Smooth muscle cell of the brain vasculature (primary cell): ENCODE results near the gene MT1HL1.
"Not testable (repeated sequence)": the region's sequence is repeated elsewhere in the genome, so short reads cannot be mapped to it uniquely, and the experiment has no call there.

Experiments
- DNase-seq: peaks from one replicate; pipeline ENCODE4 v3.0.0-alpha.2; 2012; ENCODE audit warnings: low read depth, low spot score

Gene MT1HL1

GRCh38 chr1:237016626-237017025 lies 12.4 kb upstream of the MT1HL1 start:
- no peak for DNase-seq

DNA sequence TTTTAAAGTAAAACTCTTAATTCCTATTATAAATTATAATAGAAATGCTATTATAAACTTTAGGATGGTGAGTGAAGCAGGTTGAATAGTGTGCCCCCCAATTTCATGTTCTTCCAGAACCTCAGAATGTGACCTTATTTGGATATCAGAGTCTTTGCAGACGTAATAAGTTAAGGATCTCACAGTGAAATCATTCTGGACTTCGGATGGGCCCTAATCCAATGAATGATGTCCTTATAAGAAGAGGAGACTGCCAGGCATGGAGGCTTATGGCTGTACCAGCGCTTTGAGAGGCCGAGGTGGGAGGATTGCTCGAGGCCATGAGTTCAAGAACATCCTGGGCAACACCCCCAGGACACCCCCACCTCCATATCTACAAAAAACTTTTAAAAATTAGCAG lies 9.4 kb upstream of the MT1HL1 start:
- no peak for DNase-seq

DNA sequence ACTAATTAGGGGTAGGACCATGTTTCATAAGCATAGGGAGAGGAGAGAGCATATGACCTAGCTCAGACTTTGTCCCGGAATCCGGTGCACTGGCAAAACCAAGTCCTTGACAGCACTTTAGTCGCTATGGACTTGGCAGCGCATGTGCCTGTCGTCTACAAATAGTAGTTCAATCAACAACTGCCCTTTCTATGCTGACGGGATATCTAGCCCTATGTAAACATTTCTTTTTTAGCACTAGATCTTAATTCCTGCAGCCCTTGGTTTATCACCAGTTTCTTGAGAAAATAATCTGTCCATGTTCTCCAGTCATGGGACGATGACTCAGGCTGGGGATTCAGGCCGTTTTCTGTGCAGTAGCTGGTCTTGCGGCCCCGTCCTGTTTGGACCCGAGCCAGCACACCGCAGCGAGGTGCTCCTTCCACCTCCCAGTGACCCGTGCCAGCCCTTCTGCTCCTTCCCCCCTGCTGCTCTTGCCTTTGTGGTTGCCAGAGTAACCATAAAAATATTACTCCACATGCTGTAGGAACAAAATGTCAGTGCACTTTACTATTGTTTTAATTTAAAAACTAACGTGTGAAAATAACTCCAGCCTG lies 8.6 kb upstream of the MT1HL1 start:
- peak; percentile 95 for DNase-seq

DNA sequence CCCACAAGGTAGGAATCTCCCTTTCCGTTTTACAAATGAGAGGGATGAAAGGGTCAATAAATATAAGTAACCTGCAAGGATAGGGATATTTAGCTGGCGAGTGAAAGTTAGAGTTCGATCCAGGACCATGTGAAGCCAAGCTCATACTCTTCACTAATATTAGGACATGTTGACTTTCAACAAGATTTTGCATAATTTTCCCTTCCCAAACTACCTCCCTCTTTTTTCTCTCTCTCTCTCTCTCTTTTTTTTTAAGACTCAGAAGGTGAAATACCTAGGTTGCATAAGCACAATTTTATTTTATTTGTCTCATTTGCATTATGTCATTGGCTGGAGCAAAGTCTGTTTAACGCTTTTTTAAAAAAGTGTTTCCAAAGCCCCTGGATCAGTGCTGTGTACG lies 8.1 kb upstream of the MT1HL1 start:
- DNase-seq = no peak

DNA sequence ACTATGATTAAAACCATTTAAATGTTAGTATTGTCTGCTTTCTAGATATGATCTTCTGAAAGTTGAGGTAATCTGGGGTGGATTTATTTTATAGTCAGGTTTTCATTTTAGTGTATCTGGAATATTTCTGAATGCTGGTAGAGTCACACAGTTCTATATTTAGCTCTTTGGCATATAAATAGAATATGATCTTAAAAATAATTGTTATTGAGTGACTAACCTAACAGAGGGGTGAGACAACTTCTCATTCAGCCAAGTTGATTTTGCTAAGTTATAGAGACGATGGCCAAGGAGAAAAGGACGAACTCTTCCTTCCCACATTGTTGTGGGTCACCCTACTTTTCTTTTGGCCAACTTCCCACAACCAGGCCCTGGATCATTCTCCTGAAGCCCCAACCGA lies 7.2 kb upstream of the MT1HL1 start:
- DNase-seq = no peak

DNA sequence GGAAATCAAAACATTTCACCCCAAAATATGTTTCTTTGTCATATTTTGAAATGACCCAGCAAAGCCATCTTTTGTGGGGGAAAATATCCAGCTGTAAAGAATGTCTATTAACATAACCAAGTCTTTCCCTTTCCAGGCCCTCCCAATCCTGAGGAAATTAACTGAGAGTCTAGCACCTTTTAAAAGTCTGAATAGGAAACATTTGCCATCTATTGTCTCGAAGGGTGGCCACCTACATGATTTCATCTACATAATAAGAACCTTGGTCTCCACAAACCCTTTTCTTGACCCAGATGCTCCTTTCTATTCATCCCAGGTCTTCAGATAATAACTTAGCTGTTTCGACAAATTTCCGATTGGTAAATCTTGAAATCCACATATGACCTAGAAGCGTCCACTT lies 5.4 kb upstream of the MT1HL1 start:
- DNase-seq = no peak

DNA sequence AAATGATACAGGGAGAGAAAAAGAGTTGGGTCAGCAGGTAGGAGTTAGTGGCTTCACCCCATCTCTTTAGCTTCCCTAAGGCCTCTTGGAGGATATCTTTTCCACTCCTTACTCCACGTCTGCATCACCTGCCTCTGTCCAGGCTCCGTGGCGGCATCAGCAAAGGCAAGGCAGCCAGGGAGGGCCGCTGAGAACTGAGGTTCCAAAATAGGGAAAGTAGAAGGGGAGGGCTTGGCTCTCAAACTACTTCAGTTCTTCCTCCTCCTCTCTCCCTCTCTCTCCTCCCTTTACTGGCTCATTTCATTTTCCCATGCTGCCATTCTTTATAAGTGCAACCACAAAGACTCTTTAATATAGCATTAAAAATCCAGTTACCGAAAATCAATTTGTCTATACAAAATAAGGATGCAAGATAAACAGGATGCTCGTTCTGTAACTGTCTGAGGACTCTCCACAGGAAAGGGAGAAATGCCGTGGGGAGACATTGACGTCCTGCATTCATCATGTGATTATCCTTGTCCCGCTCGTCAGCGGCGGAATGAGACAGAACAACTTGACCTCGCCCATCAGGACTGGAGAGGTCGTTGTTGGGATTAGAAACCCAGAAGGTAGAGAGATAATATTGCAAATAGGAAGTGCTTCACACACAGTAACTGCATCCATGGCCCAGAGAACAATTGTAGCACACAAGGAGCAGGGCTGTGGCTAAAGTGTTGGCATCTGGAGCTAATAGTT lies 3.1 kb upstream of the MT1HL1 start:
- no peak for DNase-seq

DNA sequence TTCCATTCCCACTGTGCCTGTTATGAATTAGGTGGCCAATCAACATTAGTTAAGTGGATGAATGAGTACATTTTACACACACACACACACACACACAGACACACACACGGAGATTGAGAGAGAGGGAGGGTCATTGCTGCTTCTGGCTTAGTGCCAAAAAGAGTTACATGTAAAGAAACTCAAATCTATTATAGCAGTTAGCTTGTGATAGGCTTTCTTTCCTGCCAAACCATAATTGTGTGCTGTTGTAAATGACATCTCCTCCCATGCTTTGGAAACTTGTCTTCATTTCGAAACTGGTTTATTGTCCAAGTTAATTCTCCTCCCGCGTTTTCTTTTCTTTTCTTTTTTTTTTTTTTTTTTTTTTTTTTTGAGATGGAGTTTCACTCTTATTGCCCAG lies 1.4 kb upstream of the MT1HL1 start:
- DNase-seq = no peak

- no peak for DNase-seq
Observed at GRCh38 chr1:237003516-237003915, 725 bp downstream of the MT1HL1 start.

DNA sequence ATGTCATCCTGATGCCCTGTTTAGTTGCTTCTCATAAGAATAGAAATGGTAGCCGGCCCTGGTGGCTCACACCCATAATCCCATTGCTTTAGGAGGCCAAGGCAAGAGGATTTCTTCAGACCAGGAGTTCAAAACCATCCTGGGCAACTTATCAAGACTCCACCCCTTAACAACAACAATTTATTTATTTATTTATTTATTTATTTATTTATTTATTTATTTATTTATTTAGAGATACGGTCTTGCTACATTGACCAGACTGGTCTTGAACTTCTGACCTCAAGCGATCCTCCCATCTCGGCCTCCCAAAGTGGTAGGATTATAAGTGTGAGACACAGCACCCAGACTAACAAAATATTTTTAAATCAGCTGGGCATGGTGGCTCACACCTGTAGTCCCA lies 4.0 kb downstream of the MT1HL1 start:
- no peak for DNase-seq

DNA sequence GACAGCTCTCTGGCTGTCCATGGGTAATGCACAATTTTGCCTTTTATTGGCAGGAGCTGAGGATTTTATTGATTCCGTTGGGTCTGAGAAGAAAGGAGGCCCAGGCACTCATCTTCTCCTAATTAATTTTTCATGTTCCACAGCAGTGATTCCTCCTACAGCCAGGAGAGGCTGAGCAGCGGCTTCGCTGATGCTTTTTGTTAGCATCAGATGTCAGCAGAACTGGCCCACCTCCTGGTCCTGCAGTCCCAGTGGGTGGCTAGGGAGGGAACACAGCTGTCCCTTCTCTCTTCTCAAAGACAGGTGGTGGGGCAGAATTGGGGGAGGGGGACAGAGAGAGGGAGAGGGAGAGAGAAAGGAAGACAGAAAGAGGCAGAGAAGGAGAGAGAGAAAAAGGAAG lies 5.7 kb downstream of the MT1HL1 start:
- no peak for DNase-seq

- no peak for DNase-seq
Observed at GRCh38 chr1:236997882-236998281, 6.4 kb downstream of the MT1HL1 start.

- DNase-seq = no peak
Observed at GRCh38 chr1:236997361-236997760, 6.9 kb downstream of the MT1HL1 start.

GRCh38 chr1:236994450-236994849 lies 9.8 kb downstream of the MT1HL1 start:
- no peak for DNase-seq

GRCh38 chr1:236992449-236992848 lies 11.8 kb downstream of the MT1HL1 start:
- DNase-seq = no peak

DNA sequence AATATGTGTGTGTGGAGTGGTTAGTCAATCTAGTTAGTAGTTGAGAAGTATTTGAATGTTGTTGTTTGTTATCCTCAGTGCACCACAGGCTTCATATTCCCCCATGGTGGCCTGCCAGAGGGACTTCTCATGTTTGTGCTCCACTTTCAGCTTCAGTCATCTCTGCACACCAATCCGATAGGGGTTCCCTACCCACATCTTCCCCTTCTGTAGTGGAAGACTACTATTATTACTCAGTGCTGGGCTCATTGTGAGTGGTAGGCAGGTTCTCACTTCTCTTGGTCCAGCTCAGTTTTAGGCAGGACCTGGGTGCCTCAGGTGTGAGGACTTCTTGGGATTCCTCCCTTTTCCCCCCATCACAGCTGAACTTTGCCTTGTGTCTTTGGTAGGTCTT lies 14.2 kb downstream of the MT1HL1 start:
- DNase-seq = no peak

- no peak for DNase-seq
Observed at GRCh38 chr1:236989290-236990051, 14.8 kb downstream of the MT1HL1 start.

- DNase-seq = no peak
Observed at GRCh38 chr1:236983818-236984217, 20.4 kb downstream of the MT1HL1 start.

DNA sequence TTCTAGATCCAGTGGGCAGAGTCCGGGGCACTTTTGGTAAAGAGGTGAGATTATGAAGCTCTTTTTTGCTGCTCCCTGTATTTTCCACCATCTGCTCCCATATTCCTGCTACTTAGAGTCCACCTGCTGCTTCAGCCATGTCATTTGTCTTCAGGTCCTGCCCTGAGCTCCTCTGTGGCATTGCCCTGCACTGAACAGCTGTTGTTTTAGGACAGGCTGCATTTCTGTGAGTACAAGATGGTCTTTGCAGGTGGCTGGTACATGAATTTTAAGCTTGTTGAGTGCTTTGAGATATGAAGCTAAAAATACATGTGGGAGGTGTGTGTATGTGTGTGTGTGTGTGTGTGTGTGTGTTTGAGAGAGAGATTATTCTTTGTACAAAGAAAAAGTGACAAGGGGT lies 21.9 kb downstream of the MT1HL1 start:
- DNase-seq = no peak

GRCh38 chr1:236981431-236981830 lies 22.8 kb downstream of the MT1HL1 start:
- not testable (repeated sequence) for DNase-seq

GRCh38 chr1:236980673-236981072 lies 23.6 kb downstream of the MT1HL1 start:
- DNase-seq = no peak

GRCh38 chr1:236979149-236979900 lies 24.9 kb downstream of the MT1HL1 start:
- DNase-seq = no peak
